GM19438 (cell line): ENCODE data around the gene MYO1B.
"Not testable (repeated sequence)": the region's sequence is repeated elsewhere in the genome, so short reads cannot be mapped to it uniquely, and the experiment has no call there.

Experiments used
- ATAC-seq: cut with Tn5 transposase; IDR thresholded peaks from one replicate; pipeline ENCODE4 v1.9.1; 2021; ENCODE audit warnings: low read depth; ENCODE audit not compliant: unreplicated experiment

Gene MYO1B

DNA sequence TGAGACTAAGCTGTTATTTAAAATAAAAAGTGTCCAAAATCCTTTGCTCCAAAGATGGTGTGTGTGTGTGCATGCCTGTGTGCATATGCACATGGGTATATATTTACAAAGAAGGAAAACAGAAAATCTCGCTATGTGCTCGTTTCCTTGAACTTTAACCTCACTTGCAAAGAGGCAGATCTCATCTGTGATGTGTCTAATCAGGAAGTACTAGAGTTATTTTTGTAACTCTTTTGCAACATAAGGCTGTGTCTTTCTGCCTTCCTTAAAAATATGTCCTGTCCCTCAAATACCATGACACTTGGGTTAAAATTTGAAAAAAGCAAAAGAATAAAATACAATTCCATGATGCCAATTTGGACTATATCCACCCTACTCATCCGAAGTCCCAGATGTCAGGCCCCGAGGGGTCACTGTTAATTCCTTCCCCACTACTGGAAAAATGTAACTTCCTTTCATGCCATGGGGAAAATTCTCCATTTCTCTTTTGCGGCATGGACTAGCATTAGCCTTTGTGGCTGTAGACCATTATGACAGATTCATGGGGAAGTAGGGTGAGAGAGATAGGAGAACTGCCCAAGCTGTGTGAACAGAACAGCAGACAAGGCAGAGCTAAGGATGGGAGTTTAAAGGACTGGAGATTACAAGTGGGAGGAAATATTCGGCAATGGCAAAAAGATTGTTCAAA, 191.3 kb downstream of the MYO1B start:
- no peak for ATAC-seq

DNA sequence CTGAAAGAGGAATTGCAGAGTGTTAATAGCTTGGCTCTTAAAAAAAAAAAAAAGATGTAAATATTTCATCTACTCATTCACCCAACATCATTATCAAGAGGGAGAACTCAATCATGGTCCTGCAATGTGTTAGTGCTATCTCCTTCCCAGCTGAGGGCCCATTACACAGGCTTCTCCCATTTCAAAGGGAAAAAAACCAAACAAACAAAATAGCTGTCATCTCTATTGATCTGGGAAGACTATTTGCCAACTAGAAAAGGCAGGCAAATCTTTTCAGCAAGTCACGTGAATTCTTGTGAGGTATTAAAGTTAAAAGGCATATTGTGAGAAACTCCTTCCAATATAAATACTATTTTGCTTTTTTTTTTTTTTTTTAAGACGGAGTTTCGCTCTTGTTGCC, 194.3 kb downstream of the MYO1B start:
- no peak for ATAC-seq

DNA sequence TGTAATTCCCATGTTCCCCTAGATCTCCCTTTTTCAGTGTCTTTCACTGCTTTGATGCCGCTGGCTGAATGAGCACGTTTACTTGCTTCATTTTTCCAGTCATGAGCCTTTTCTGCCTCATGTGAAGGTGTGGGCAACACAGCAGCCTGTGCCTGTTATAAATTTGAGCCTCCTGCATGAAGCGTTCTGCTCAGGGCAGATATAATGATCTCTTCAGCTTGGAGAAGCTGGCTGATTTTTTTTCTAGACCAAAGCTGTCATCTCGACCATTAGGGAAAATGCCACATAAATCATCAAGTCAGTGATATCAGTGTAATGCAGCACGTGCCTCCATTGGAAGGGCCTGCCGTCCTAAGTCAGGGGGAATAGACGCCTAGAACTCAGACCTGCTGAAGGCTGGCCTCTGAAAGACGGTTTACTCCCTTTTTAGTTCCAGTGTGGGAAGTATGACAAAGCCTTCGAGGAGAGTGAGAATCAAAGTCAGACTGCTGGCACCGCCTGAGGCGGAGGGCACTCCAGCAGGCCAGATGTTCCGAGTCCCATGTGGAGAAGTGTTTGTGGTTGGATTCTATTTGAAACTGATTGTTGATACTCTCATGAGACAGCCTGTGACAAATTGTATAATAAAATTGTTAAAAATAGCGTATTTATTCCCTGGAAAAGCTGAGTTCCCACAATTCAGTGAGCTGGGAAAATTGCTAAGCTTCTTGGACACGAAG, 196.5 kb downstream of the MYO1B start:
- no peak for ATAC-seq

DNA sequence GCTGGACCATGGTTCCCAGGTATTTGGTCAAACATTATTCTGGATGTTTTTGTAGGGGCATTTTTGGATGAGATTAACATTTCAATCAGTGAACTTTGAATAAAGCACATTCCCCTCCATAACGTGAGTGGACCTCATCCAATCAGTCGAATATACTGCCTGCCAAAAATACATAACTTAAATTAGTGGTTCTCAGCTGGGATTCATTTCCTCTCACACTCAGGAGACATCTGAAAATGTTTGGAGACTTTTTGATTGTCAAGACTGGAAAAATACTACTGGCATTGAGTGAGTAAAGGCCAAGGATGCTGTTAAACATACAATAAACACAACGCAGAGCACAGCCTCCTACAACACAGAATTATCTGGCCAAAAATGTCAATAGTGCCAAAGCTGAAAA, 198.2 kb downstream of the MYO1B start:
- no peak for ATAC-seq

DNA sequence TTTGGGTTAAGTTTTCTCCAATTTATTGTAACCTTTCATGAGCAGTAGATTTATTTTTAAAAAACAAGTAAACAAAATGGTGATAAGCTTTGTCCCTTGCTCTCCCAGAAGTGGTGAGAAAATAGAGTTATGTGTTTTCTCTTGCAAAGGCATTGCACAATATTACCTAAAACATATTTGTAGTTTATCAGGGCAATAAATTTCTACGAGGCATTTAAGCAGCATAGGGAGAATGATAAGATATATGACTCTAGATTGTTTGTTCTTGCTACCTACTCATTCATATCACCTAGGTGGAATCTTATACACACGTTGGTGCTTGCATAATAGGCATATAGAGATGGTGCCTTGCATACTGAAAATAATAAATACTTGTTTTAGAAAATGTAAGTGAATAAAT, 201.7 kb downstream of the MYO1B start:
- ATAC-seq: no peak

DNA sequence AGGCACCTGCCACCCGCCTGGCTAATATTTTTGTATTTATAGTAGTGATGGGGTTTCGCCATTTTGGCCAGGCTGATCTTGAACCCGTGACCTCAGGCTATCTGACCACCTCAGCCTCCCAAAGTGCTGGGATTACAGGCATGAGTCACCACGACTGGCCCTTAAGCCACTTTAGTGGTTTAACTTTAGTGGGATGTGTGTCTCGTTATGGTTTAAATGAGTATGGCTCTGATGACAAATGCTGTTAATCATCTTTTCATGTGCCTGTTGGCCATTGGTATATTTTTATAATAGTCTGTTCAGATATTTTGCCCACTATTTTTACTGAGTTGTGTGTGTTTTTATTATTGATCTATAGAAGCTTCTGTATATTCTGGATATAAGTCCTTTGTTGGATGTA, 205.9 kb downstream of the MYO1B start:
- no peak for ATAC-seq

DNA sequence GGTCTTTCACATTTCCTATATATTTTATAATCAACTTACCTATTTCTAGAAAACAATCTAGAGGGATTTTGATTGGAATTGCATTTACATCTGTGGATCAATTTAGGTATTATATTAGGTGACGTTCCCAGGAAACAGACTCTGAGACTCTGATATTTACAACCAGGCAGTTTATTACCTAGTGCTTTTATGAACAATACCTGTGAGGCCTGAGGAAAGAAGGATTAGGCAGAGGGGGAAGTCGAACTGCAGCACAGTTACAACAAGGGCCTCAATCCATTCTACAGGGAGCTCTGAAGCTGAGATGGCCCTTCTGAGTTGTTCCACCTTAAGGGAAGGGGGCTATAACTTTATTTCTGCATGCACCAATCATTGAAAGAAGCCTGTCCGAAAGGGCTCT, 206.9 kb downstream of the MYO1B start:
- ATAC-seq: no peak

DNA sequence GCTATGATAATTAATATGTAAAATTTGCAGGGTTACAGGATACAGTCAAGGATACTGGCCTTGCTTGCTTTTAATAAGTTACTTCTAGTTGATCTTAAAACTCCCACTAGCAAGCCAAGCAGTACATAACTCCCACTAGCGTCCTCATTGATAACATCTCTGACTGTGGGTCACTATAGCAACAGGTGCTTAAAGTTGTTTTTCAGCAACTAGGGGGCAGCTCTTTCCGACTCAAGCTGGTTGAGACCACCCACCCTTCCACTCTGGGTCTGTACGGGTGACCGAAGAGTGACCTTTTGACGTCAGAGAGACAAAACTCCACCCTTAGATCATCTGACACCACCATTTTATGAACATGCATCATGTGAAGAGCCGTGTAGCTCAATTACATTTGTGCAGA, 208.6 kb downstream of the MYO1B start:
- ATAC-seq: no peak

DNA sequence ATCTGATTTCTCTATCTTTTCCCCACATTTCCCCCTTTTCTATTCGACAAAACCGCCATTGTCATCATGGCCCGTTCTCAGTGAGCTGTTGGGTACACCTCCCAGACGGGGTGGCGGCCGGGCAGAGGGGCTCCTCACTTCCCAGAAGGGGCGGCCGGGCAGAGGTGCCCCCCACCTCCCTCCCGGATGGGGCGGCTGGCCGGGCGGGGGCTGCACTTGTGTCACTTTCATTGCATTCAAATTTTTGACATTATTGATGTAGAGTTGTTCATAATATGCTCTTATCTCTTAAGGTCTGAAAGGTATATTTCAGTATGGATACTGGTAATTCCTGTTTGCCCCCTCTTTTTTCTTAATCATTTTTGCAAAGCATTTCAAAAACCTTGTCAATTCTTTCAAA, 211.3 kb downstream of the MYO1B start:
- not testable (repeated sequence) for ATAC-seq

DNA sequence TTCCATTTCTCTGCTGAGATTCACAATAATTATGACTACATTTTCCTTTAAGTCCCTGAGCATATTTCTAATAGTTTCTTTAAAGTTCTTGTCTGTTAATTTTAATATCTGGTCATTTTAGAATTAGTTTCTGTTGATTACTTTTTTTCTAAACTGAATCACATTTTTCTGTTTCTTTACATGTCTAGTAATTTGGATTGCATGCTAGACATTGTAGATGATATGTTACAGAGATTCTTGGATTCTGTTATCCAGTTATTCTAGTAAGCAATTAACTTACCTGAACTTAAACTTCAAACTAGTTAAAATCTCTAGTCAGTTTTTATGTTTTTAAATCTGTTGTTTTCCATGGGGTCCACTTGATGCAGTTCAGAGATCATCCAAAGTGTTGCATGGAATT, 214.0 kb downstream of the MYO1B start:
- no peak for ATAC-seq

DNA sequence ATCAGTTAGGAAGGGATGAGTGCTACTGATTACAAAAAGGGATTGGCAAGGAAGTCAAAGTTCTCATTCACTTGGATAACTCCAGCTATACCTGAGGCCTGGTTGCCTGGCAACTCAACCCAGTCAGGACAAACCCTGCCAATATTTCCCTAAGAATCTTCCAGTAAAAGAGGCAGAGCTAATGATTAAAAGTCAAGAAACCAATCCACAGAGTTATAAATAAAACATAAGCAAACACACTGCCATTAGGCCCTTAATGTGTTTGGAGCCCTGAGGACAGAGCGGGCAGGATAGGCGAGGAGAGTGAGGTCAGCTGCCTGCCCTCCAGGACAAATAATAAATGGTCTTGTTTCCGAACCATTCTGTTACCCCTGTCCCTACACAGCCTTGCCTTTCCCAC, 217.2 kb downstream of the MYO1B start:
- no peak for ATAC-seq

DNA sequence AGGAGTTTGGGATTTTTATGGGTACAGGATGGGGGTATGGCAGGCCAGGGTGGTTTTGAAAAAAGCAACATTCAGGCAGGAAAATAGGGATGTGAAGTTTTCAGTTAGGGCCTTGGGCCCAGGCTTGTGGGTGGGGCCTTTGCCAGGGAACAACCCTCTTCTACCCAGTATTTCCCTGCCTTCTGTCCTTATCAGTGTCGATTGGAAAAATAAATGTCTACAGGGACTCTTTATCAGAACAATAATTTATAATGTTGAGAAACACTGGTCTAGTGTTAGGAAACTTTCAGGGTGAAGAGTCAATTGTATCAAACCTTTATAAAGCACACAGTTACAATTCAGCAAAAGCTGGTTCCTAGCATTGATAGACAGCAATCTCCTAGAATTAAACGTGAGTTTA, 218.6 kb downstream of the MYO1B start:
- ATAC-seq: no peak

DNA sequence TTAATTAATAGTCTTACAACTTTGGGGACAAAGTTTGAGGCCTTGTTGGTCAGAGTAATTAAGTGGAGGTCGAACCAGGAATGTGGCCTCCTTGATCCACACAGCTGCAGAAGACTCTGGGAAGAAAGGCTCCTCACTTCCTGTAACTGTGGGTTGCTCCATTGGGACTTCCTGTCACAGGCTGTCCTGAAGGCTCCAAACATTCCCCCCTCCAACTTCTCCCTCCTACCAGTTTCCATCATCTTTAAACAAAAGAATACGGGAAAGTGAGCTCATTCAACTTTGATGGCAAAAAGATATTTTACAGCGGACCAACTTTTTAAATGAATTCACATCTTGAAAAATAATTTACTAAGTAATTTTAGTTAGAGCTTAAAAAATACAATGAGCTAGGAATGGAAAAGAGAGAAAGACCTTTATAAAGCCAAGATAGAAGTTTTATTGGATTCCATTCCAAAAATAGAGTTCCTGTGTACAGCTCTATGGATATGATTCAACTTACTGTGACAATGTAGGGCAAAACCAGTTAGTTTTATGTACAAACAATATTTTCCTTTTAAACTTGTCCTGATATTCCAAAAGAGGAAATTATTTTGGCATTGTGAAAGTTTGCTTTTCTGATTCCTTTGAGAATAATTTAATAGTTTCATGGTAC, 220.7 kb downstream of the MYO1B start:
- no peak for ATAC-seq

DNA sequence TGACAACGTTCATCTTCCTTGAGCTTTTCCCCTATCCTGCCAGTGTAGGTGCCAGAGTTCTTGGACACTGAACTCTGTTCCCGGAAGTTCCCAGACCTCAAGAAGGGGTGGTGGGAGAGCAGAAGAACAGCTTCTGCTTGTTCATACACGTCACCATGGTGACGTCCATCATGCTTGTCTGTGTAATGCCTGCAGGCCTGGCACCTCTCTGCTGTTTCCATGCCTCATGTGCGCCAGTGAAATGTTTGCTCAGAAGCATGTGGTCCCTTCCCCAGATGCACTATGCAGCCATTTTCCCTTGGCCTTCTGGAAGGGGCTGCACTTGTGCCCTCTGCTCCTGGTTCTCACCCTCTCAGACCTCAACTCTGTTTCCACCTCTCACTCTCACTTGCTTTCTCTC, 221.9 kb downstream of the MYO1B start:
- ATAC-seq: no peak

DNA sequence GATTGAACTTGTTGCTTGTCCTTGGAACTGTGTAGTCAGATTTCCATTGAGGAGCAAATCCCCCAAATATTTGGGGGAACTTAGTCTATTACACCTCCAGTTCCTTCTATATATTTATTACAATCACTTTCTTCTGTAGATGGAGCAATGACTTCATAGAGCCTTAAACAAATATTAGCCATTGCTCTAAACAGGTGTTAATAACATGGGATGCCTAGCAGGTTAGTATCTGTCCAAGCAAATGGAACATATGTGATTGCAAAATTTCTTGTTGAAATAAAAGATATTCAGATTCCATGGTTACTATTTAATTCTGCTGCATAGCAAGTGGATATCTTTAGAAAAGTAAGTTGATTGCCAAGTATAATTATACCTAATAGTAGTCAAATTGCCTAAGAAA, 225.1 kb downstream of the MYO1B start:
- no peak for ATAC-seq

DNA sequence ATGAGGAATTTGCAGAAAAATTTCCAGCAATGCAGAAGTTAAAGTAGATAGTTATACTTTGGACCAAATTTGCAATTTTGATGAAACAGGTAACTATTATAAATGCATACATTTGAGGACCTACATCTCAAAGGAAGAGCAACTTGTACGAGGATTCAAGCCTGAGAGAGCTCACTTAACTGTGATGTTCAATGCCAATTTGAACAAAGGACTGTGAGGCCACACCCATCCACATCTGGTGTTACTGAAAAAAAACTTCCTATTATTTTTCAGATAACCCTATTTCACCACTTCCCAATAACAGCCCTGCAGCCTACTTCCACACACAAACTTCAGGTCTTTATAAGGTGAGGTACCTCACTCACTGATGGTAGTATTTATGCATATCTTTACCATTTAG, 229.3 kb downstream of the MYO1B start:
- no peak for ATAC-seq
